Esophagus (tissue), 2 donors: ENCODE measurements around the gene PAK2. TPM values are rescaled to one million over a fixed set of nuclear protein-coding genes. Genes with fewer than 3 reads are reported as not detected.

Experiments used
- H3K27ac ChIP-seq, 2 donors: one replicate each; pipeline ENCODE4 v1.5.1; 2013; ENCODE audit warnings: low read depth in 2 of 2, mild to moderate bottlenecking in 2 of 2, inconsistent platforms in 1 of 2, low read length in 1 of 2, moderate library complexity in 1 of 2
- H3K27me3 ChIP-seq, 2 donors: one replicate each; pipeline ENCODE4 v1.6.1; 2013; ENCODE audit warnings: low read length in 2 of 2, control low read depth in 1 of 2, mild to moderate bottlenecking in 1 of 2; ENCODE audit not compliant: insufficient read depth in 2 of 2, control insufficient read depth in 1 of 2
- H3K36me3 ChIP-seq, 2 donors: one replicate each; pipeline ENCODE4 v1.6.1; 2013; ENCODE audit warnings: low read length in 1 of 2; ENCODE audit not compliant: control insufficient read depth in 2 of 2, insufficient read depth in 2 of 2
- H3K4me1 ChIP-seq, 2 donors: one replicate each; pipeline ENCODE4 v1.6.1; 2013; ENCODE audit warnings: low read length in 1 of 2; ENCODE audit not compliant: control insufficient read depth in 2 of 2, insufficient read depth in 2 of 2
- H3K4me3 ChIP-seq, 2 donors: one replicate each; pipeline ENCODE4 v1.5.1; 2013; ENCODE audit warnings: low read length in 2 of 2, mild to moderate bottlenecking in 2 of 2, low read depth in 1 of 2, moderate library complexity in 1 of 2
- H3K9me3 ChIP-seq, 2 donors: one replicate each; pipeline ENCODE4 v1.6.1; 2013; ENCODE audit warnings: mild to moderate bottlenecking in 2 of 2, low read depth in 1 of 2, low read length in 1 of 2, moderate library complexity in 1 of 2; ENCODE audit not compliant: control insufficient read depth in 2 of 2, insufficient read depth in 1 of 2
- WGBS, 2 donors: extraction: QIAGEN DNeasy Blood & Tissue Kit; methylation state at CpG; one replicate each; pipeline ENCODE4 v1.1.7; 2013; 5-methylcytosine and 5-hydroxymethylcytosine counted together
- polyA plus RNA-seq, 2 donors: library from polyadenylated mRNA; stranded (reverse); fragments of 200-250 nt; gene quantifications; one replicate each; pipeline ENCODE4 v1.2.3, GENCODE V29; 2013
- donor health status: healthy with polysubstance abuse.
- donor health status: Bipolar disorder and iron deficiency.

PAK2 gene
- polyA plus RNA-seq, 2 donors = 10.9 to 13.2 TPM

- Histone ChIP-seq H3K27me3 (no peaks in the 10 kb centered on the region), H3K4me3 (no peak overlapping the region), H3K4me1 (no peaks in the 10 kb centered on the region), H3K27ac (no peak overlapping the region), H3K9me3 (peaks cover 0 to 3% of the 10 kb centered on the region in 2 donors), H3K36me3 (peaks cover 0 to 4% of the 10 kb centered on the region in 2 donors)
- 85 to 87% methylated on average over 9 of the region's 9 CpGs for WGBS, 2 donors
These were observed 36.3 kb downstream of the PAK2 start for GRCh38 chr3:196775938-196776337.

DNA sequence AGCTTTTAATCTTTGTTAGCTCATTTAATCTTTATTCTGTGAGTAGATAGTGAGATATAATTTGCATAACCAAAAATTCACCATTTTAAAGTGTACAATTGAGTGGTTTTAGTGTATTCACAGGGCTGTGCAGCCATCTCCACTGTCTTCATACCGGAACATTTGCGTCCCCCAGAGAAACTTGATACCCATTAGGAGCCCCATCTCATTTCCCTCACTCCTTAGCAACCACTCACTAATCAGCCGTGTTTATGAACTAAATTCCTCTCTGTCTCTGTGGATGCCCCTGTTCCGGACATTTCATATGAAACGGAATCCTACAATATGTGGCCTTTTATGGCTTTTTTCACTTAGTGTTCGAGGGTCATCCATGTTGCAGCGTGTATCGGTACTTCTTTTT lies 38.2 kb downstream of the PAK2 start:
- H3K27me3 ChIP-seq = no peaks in the 10 kb centered on the region
- peaks cover 0 to 4% of the 10 kb centered on the region in 2 donors for H3K36me3 ChIP-seq
- no peak overlapping the region for H3K4me3 ChIP-seq
- H3K27ac ChIP-seq = no peak overlapping the region
- 86 to 92% methylated on average over 8 of the region's 8 CpGs for WGBS, 2 donors
- H3K4me1 ChIP-seq = no peaks in the 10 kb centered on the region
- peaks cover 0 to 3% of the 10 kb centered on the region in 2 donors for H3K9me3 ChIP-seq

- Histone ChIP-seq H3K27me3 (no peaks in the 10 kb centered on the region), H3K27ac (no peak overlapping the region), H3K36me3 (peaks cover 0 to 4% of the 10 kb centered on the region in 2 donors), H3K4me1 (no peaks in the 10 kb centered on the region), H3K9me3 (peaks cover 0 to 3% of the 10 kb centered on the region in 2 donors), H3K4me3 (no peak overlapping the region)
- WGBS, 2 donors = 64 to 74% methylated on average over 4 of the region's 4 CpGs
These were observed 39.1 kb downstream of the PAK2 start for GRCh38 chr3:196778755-196779154.

DNA sequence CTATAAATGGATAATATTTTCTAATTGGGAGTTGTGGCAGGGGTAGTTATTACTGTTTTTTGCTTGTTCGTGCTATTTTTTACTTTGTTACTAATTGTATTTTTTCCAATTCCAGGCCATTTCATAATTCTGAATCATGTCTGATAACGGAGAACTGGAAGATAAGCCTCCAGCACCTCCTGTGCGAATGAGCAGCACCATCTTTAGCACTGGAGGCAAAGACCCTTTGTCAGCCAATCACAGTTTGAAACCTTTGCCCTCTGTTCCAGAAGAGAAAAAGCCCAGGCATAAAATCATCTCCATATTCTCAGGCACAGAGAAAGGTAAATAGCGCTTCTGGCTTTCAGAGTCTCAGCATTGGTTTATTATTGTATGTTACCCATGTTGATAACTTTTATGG lies 42.9 kb downstream of the PAK2 start:
- no peak overlapping the region for H3K27ac ChIP-seq
- 92 to 96% methylated on average over 4 of the region's 4 CpGs for WGBS, 2 donors
- peaks cover 0 to 3% of the 10 kb centered on the region in 2 donors for H3K9me3 ChIP-seq
- no peaks in the 10 kb centered on the region for H3K27me3 ChIP-seq
- no peaks in the 10 kb centered on the region for H3K4me1 ChIP-seq
- peaks cover 0 to 4% of the 10 kb centered on the region in 2 donors for H3K36me3 ChIP-seq
- no peak overlapping the region for H3K4me3 ChIP-seq

DNA sequence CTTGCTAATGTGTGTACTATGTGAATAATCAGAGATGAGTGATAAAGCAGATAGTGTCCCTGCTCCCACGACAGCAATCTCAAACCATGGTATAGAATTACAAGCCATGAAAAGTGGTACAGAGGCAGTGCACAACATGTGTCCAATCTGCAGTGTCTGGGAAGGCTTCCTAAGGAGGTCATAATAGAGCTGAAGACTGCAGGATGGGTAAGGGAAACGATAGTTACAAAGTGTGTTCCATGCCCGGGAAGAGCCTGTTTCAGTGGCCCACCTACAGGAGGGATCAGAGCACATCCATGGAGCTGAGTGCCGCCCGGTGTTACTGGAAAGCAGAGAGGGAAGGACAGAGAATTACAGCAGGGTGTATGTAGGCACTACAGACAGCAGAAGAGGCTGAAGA lies 48.9 kb downstream of the PAK2 start:
- Histone ChIP-seq H3K4me1 (peaks cover 0 to 2% of the 10 kb centered on the region in 2 donors), H3K27ac (no peak overlapping the region), H3K27me3 (no peaks in the 10 kb centered on the region), H3K36me3 (peaks cover 0 to 3% of the 10 kb centered on the region in 2 donors), H3K4me3 (no peak overlapping the region), H3K9me3 (no peaks in the 10 kb centered on the region)
- WGBS, 2 donors = 82 to 83% methylated on average over 5 of the region's 5 CpGs

DNA sequence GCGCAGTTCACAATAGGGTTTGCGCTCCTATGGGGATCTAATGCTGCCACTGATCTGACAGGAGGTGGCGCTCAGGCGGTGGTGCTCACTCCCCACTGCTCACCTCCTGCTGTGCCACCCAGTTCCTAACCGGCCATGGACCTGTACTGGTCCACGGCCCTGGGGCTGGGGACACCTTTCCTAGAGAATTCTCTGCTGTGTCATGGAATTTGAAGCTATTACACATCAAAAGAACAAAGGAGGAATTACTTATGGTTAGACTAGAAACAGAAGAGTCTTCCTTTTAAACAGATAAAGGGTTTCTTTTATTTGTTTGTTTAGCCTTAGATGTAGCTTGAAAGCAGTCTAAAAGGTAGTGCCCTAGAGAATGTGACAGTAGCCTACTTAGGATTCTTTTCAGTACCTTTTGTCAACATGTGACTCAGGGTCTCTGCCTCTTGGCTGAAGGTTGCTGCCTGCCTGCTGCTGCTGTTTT lies 50.3 kb downstream of the PAK2 start:
- Histone ChIP-seq H3K9me3 (no peaks in the 10 kb centered on the region), H3K27me3 (no peaks in the 10 kb centered on the region), H3K4me1 (peaks cover 0 to 2% of the 10 kb centered on the region in 2 donors), H3K4me3 (no peak overlapping the region), H3K36me3 (peaks cover 2 to 3% of the 10 kb centered on the region in 2 donors), H3K27ac (no peak overlapping the region)
- WGBS, 2 donors = 97% methylated on average over 6 of the region's 6 CpGs

GRCh38 chr3:196790636-196791035 lies 51.0 kb downstream of the PAK2 start:
- no peaks in the 10 kb centered on the region for H3K9me3 ChIP-seq
- H3K4me1 ChIP-seq = peaks cover 0 to 2% of the 10 kb centered on the region in 2 donors
- 96 to 98% methylated on average over 6 of the region's 6 CpGs for WGBS, 2 donors
- peaks cover 2 to 3% of the 10 kb centered on the region in 2 donors for H3K36me3 ChIP-seq
- H3K27me3 ChIP-seq = no peaks in the 10 kb centered on the region
- no peak overlapping the region for H3K4me3 ChIP-seq
- no peak overlapping the region for H3K27ac ChIP-seq

GRCh38 chr3:196792771-196793170 lies 53.1 kb downstream of the PAK2 start:
- H3K4me3 ChIP-seq = no peak overlapping the region
- no peaks in the 10 kb centered on the region for H3K27me3 ChIP-seq
- 43 to 63% methylated on average over 5 of the region's 5 CpGs for WGBS, 2 donors
- H3K9me3 ChIP-seq = no peaks in the 10 kb centered on the region
- H3K4me1 ChIP-seq = peaks cover 0 to 2% of the 10 kb centered on the region in 2 donors
- H3K36me3 ChIP-seq = peaks cover 2% of the 10 kb centered on the region in 2 donors
- H3K27ac ChIP-seq = no peak overlapping the region

GRCh38 chr3:196793246-196793645 lies 53.6 kb downstream of the PAK2 start:
- WGBS, 2 donors = 43 to 44% methylated on average over 1 of the region's 1 CpG
- Histone ChIP-seq H3K4me3 (no peak overlapping the region), H3K4me1 (peaks cover 0 to 2% of the 10 kb centered on the region in 2 donors), H3K9me3 (no peaks in the 10 kb centered on the region), H3K27ac (no peak overlapping the region), H3K27me3 (no peaks in the 10 kb centered on the region), H3K36me3 (peaks cover 0 to 2% of the 10 kb centered on the region in 2 donors)

- 97 to 99% methylated on average over 3 of the region's 3 CpGs for WGBS, 2 donors
- Histone ChIP-seq H3K36me3 (peaks cover 0 to 5% of the 10 kb centered on the region in 2 donors), H3K4me3 (no peak overlapping the region), H3K9me3 (no peaks in the 10 kb centered on the region), H3K4me1 (peaks cover 0 to 2% of the 10 kb centered on the region in 2 donors), H3K27ac (no peak overlapping the region), H3K27me3 (no peaks in the 10 kb centered on the region)
These were observed 54.8 kb downstream of the PAK2 start for GRCh38 chr3:196794467-196794866.
